Muscle of arm (tissue), 12 donors: Measurements from ENCODE around the gene CCL27. TPM values are rescaled to one million over a fixed set of nuclear protein-coding genes. Genes with fewer than 3 reads are reported as not detected.
A peak's percentile ranks its signal among the peaks of the same experiment; 100 is the strongest.

Experiments
- DNase-seq: peaks from one replicate; pipeline ENCODE4 v3.0.0-alpha.2; 2013
- polyA plus RNA-seq, 12 donors: library from polyadenylated mRNA; unstranded; fragments of 120-200 nt; gene quantifications; one replicate each; pipeline ENCODE4 v1.2.1, GENCODE V29; 2013; ENCODE audit not compliant: insufficient read length in 12 of 12

Gene CCL27
- polyA plus RNA-seq, 12 donors = 0.17 to 1.3 (median 0.53) TPM; not detected in 3

- no peak for DNase-seq
Measured at GRCh38 chr9:34685591-34685990, 23.1 kb upstream of the CCL27 start.

DNA sequence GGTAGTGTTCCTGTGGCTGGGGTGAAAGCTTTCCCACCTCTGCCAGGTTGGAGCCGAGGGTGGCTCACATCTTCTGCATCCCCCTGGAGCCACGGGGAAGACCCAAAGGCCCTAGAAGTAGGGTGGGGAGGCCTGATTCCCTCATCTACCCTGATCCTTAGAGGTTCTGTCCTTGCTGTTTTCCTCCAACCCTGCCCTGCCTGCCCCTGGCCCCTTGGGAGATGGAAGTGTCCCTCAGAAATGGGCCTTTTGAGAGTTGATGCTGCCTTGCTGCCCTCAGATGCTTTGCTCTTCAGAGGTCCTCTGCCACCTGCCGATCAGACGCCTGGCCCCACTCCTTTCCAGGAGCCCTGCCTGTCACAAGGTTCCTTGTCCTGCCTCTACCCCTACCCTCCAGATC lies 22.4 kb upstream of the CCL27 start:
- no peak for DNase-seq

DNA sequence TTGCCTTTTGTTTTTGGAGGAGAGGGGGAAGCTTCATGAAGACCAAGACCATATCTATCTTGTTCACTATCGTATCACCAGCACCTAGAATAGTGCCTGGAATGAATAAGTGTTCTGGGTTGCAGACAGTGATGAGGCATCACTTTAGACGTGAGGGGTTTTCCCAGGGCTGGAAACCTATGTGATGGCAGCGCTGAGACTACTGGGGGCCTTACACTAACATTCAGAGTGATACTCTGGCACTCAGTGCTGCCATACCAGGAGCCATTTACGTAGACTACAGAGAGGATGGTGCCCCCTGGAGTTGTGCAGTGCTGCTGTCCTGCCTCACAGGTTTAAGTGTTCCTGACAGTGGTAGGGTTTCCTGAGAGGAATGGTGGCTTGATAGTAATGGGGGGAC lies 21.7 kb upstream of the CCL27 start:
- DNase-seq = no peak

DNA sequence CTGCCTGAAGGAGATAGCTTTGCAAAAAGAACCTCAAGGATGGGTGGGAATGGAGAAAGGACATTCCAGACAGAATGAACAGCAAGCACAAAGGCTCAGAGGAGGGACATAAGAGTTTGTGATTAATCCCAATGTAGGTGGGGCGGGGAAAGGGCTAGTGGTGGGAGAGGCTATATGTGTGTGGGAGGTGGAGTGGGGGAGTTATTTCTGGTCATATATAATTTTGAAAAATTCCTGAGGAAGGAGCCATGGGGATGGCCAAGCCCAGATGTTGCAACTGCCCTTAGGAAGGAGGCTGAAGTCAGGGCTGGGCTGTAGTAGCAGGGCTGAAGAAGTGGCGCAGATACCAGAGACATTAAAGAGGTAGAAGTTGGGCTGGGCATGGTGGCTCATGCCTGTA lies 13.4 kb upstream of the CCL27 start:
- DNase-seq = no peak

- no peak for DNase-seq
Measured at GRCh38 chr9:34675048-34675714, 12.7 kb upstream of the CCL27 start.

- DNase-seq = no peak
Measured at GRCh38 chr9:34674440-34674839, 12.0 kb upstream of the CCL27 start.

DNA sequence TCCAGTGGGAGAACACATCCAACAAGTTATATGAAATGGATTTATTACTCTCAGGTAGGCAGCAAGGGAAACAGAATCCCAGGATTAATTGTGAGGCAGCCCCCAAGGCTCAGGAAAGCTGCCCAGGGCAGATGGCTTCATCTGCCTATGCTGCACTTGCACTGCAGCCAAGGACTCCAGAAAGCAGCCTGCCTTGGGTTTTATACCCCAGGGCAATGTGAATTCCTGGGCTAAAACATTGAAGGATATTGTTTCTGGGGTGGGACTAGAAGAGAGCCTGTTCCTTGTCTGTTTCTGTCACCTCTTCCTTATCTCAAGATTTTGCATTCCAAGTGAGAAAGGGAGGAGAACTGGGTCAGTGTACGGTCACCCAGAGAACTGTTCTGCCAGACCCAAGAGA lies 8.8 kb upstream of the CCL27 start:
- no peak for DNase-seq

GRCh38 chr9:34669809-34670562 lies 7.5 kb upstream of the CCL27 start:
- DNase-seq = no peak

- peak; percentile 95 for DNase-seq
Measured at GRCh38 chr9:34665381-34666250, 3.2 kb upstream of the CCL27 start.

GRCh38 chr9:34665067-34665380 lies 2.6 kb upstream of the CCL27 start:
- DNase-seq = no peak

- peak; percentile 73 for DNase-seq
Measured at GRCh38 chr9:34664281-34665066, 2.0 kb upstream of the CCL27 start.

GRCh38 chr9:34663303-34663605 lies 797 bp upstream of the CCL27 start:
- DNase-seq = no peak

- DNase-seq = no peak
Measured at GRCh38 chr9:34659592-34660253, 2.7 kb downstream of the CCL27 start.

DNA sequence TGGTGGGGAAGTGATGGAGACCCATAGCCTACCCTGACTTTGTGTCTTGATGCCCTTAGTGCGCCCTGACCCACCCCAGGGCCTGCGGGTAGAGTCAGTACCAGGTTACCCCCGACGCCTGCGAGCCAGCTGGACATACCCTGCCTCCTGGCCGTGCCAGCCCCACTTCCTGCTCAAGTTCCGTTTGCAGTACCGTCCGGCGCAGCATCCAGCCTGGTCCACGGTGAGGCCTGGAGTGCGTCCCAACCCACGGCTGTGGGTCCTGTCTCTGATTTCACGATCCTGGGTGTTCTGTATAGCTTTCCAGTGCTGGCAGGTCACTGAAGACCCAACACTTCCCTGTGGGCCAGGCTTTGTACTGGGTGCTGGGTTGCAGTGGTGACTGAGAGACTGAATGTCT lies 4.0 kb downstream of the CCL27 start:
- DNase-seq = no peak

- no peak for DNase-seq
Measured at GRCh38 chr9:34656992-34657391, 5.5 kb downstream of the CCL27 start.

GRCh38 chr9:34655394-34655793 lies 7.1 kb downstream of the CCL27 start:
- DNase-seq = no peak

DNA sequence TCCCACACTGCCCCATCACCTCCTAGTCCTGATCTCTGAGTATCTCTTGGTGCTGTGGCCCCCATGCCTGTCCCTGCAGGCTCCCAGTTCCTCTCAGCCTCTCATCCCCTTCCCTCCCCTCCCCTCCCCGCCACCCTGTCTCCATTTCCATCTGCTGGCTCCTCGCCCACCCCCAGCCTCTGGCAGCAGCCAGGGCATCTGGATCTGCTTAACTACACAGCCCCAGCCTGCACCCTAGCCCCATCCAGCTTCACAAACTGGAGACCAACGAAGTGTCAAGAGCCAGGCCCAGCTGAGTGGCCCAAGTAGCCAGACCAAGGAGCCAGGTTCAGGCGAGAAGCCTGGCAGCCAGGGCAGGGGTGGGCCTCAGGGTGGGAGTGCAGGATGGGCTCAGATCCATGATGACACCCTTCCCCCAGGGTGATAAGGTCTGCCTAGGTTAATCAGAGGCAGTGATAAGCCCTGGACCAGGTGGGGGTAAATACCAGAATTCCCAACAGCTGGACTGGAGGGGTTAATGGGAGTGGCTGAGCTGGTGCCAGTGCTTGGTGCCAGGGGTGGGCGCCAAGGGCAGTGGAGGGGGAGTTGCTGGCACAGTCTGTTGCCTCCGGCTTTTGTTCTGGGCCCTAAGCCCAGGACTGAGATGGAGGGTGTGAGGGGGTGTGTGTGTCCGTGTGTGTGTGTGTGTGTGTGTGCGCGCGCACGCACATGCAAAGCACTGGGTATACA lies 8.0 kb downstream of the CCL27 start:
- DNase-seq = peak; percentile 84

GRCh38 chr9:34653151-34654072 lies 9.0 kb downstream of the CCL27 start:
- DNase-seq = peak; percentile 77

DNA sequence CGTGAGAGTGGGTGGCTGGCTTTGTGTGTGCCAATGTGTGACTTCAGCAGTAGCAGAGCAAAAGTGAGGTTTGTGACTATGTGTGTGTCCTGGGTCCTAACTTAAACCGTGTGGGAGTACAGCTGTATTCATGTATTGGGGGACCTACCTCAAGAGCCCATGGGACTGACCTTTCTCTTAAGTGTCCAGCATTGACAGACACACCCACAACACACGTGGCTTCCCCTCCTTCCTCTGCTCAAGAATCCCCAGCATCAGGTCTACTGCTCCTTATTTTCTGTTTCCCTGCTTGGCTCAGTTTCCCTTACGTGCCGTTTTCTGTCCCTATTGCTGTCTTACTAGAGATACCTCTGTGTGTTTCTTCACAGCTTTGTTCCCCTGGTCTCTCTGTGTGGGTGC lies 9.9 kb downstream of the CCL27 start:
- no peak for DNase-seq
